ENCODE data around the gene GPX3. TPM values are rescaled to one million over a fixed set of nuclear protein-coding genes. Genes with fewer than 3 reads are reported as not detected.

The GPX3 gene
- total and polyA plus RNA-seq, 2 donors (not counting 3 experiments of a cell fraction or from before 2014, with no cell fraction given) = 5.1 to 17.1 TPM

GRCh38 chr5:151006704-151007334 is 13.6 kb upstream of the GPX3 start:
- ChIA-PET CTCF (interaction anchor here (1.2 kb wide), 1 partner anchor 109 kb away, joined by 4 read pairs; no protein-coding TSS in a partner anchor), POLR2A (no interaction called here)
- no peak for FAIRE-seq
- Histone ChIP-seq H3K27me3 (ENCODE audit: control insufficient read depth in 2 of 2, insufficient read depth in 2 of 2, low read length in 2 of 2) (peaks cover 0 to 8% of the 10 kb centered on the region in 2 experiments), H3K9ac (replicated peaks; ENCODE audit: extremely low read depth, insufficient read depth, low read length) (no peak overlapping the region), H3K4me3 (replicated peaks in 1 of 3; ENCODE audit: insufficient read depth in 1 of 3, low read depth in 1 of 3, low read length in 3 of 3) (no peak overlapping the region), H3K4me2 (ENCODE audit: insufficient read depth, low read length) (no peak overlapping the region), H4K20me1 (replicated peaks; ENCODE audit: control insufficient read depth, extremely low read depth, insufficient read depth, low read length) (no peaks in the 10 kb centered on the region), H2AFZ (ENCODE audit: low read depth, low read length) (no peak overlapping the region), H3K4me1 (ENCODE audit: control insufficient read depth, extremely low read depth, insufficient read depth, low read length) (no peaks in the 10 kb centered on the region), H3K36me3 (ENCODE audit: control insufficient read depth in 2 of 2, extremely low read depth in 1 of 2, insufficient read depth in 2 of 2, low read length in 2 of 2) (no peaks in the 10 kb centered on the region), H3K79me2 (ENCODE audit: control insufficient read depth, insufficient read depth, low read length) (no peaks in the 10 kb centered on the region), H3K9me3 (replicated peaks; ENCODE audit: control insufficient read depth, insufficient read depth, low read length) (no peaks in the 10 kb centered on the region), H3K9me1 (replicated peaks; ENCODE audit: control insufficient read depth, extremely low read depth, insufficient read depth, low read length) (no peaks in the 10 kb centered on the region), H3K27ac (ENCODE audit: insufficient read depth, low read depth, low read length) (no peak overlapping the region)
- intact Hi-C loops (cut with micrococcal nuclease) (no loop called here), dilution Hi-C loops (cut with MboI; ENCODE audit: extremely low pct_ligation_motif_present, low sequenced_read_pairs) (no loop called here)
- TF ChIP-seq CTCF (IDR thresholded peaks at IDR 0.05; ENCODE audit: extremely low read depth in 1 of 2, insufficient read depth in 1 of 2, low read depth in 1 of 2, low read length in 2 of 2) (no peak), POLR2A (IDR thresholded peaks at IDR 0.05; ENCODE audit: low read depth, low read length) (no peak), POLR2AphosphoS5 (IDR thresholded peaks at IDR 0.05; ENCODE audit: insufficient read depth, low read depth, low read length) (no peak), JUN (IDR thresholded peaks at IDR 0.05; ENCODE audit: borderline replicate concordance, insufficient read depth, insufficient read length, low read depth) (no peak), FOS (IDR thresholded peaks at IDR 0.05; ENCODE audit: borderline replicate concordance, insufficient read depth, low read length) (no peak), EZH2 (IDR thresholded peaks at IDR 0.05; ENCODE audit: borderline replicate concordance, low read depth, low read length, severe bottlenecking) (no peak), GATA2 (IDR thresholded peaks at IDR 0.05; ENCODE audit: insufficient read depth, insufficient read length, low read depth, low read length) (no peak), MYC (IDR thresholded peaks at IDR 0.05; ENCODE audit: low read depth, low read length) (no peak), MAX (IDR thresholded peaks at IDR 0.05; ENCODE audit: insufficient read depth, insufficient read length) (no peak)
- no peak for DNase-seq (ENCODE audit: low read depth, low spot score)
- no TSS peak for BruUV-seq (replicated peaks)

Measured in endothelial cell of umbilical vein (primary cell).